PC-9 (cell line): ENCODE data around the gene OLFML2A.

Source experiments
- CTCF ChIP-seq: fragments of 200-600 bp; sonication (generic); conservative IDR thresholded peaks from 2 replicates; pipeline ENCODE4 v1.6.1; 2017; ENCODE audit warnings: mixed run types, antibody characterized with exemption, mild to moderate bottlenecking, moderate library complexity
- EZH2 ChIP-seq: fragments of 200-600 bp; sonication (generic); IDR thresholded peaks from 2 replicates; pipeline ENCODE4 v1.8.0; 2017; ENCODE audit warnings: antibody characterized with exemption, low read depth

DNA sequence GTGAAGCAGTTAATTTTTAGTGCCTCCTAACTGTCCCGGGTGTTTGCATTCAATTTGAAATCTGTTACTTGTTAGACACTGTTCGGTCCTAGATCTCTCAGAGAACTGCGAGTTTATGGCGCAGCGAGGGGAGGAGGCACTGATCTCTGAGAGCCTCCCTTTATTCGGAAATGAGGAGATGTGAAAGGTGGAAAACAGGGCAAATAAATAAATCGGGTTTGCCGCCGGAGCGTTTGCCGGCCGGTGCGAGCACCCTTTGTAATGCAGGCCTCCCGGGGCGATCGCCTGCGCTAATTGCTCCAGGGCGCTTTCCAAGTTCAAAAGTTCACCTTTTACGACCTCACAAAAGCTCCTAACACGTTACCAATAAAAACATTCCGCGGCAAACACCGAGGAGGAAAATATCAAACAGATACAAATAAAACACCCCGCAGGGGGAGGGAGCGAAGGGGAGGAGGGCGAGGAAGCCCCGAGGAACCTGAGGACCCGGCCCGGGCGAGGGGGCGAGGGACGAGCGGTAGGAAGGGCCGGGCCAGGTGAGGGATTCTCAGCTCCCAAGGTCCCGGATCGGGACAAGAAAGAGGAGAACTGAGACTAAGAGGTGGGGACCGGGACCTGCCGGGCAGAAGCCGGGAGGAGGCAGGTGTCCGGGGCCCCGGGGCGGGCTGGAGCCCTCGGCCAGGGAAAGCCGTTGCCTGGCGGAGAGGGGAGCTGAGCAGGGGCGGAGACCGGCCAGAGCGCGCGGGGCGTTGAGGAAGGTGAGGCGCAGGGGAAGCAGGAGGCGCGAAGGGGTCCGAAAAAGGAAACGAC lies 7.2 kb upstream of the OLFML2A start:
- TF ChIP-seq CTCF = no peak
- TF ChIP-seq EZH2 = no peak
